Endodermal cell (in vitro differentiated cells): ENCODE data around the gene GALNT16. TPM values are rescaled to one million over a fixed set of nuclear protein-coding genes. Genes with fewer than 3 reads are reported as not detected.

Experiments used
- DNase-seq: peaks from one replicate; pipeline ENCODE4 v3.0.0-alpha.2; 2017
- H3K27ac ChIP-seq: 2 replicates; pipeline ENCODE4 v1.5.1; 2013; ENCODE audit warnings: mild to moderate bottlenecking, low read depth, low read length, moderate library complexity
- H3K27me3 ChIP-seq: 2 replicates; pipeline ENCODE4 v1.6.1; 2013; ENCODE audit warnings: mild to moderate bottlenecking, low read length, moderate library complexity; ENCODE audit not compliant: insufficient read depth, control insufficient read depth, poor library complexity, severe bottlenecking
- H3K36me3 ChIP-seq: 2 replicates; pipeline ENCODE4 v1.7.0; 2013; ENCODE audit warnings: mild to moderate bottlenecking, low read length, moderate library complexity; ENCODE audit not compliant: control insufficient read depth, insufficient read depth
- H3K4me1 ChIP-seq: one replicate; pipeline ENCODE4 v1.7.0; 2013; ENCODE audit warnings: low read length; ENCODE audit not compliant: control insufficient read depth, insufficient read depth
- H3K4me3 ChIP-seq: 2 replicates; pipeline ENCODE4 v1.5.1; 2013; ENCODE audit warnings: mild to moderate bottlenecking, low read length, moderate library complexity
- H3K9ac ChIP-seq: 2 replicates; pipeline ENCODE4 v1.6.1; 2013; ENCODE audit warnings: mild to moderate bottlenecking, low read length, moderate library complexity; ENCODE audit not compliant: poor library complexity, severe bottlenecking; ENCODE audit errors: extremely low read depth
- H3K9me3 ChIP-seq: 2 replicates; pipeline ENCODE4 v1.6.1; 2013; ENCODE audit warnings: mild to moderate bottlenecking, low read length, moderate library complexity; ENCODE audit not compliant: control insufficient read depth
- H3K27ac Mint-ChIP-seq: 2 replicates; pipeline ENCODE4 v1.8.0; 2020; ENCODE audit warnings: mixed read lengths
- H3K27me3 Mint-ChIP-seq: 2 replicates; pipeline ENCODE4 v1.8.0; 2021; ENCODE audit warnings: mild to moderate bottlenecking, mixed read lengths; ENCODE audit not compliant: insufficient read depth
- H3K36me3 Mint-ChIP-seq: 2 replicates; pipeline ENCODE4 v1.8.0; 2020; ENCODE audit warnings: low read depth, mixed read lengths
- H3K4me1 Mint-ChIP-seq: 2 replicates; pipeline ENCODE4 v1.8.0; 2020; ENCODE audit warnings: mixed read lengths
- H3K4me3 Mint-ChIP-seq: 2 replicates; pipeline ENCODE4 v1.8.0; 2020; ENCODE audit warnings: mild to moderate bottlenecking, moderate library complexity, mixed read lengths
- H3K9me3 Mint-ChIP-seq: 2 replicates; pipeline ENCODE4 v1.8.0; 2020; ENCODE audit warnings: mild to moderate bottlenecking, mixed read lengths
- WGBS, 2 experiments: methylation state at CpG; one replicate each; pipeline versions ENCODE4 v1.1.5 to v1.1.7; 2013; ENCODE audit warnings: missing lambda C conversion rate in 2 of 2, mixed read lengths in 1 of 2; ENCODE audit not compliant: insufficient coverage in 1 of 2, insufficient read length in 1 of 2; 5-methylcytosine and 5-hydroxymethylcytosine counted together
- total RNA-seq, 2 donors: library from RNA; stranded (reverse); fragmentation: NEBNext Ultra II Directional in 1 of 2; extraction: Animal tissue kit (Norgen Biotek cat#: 25700) in 1 of 2; gene quantifications; 2 replicates in 1 of 2; 3 replicates in 1 of 2; pipeline ENCODE4 v1.2.1, GENCODE V29; 2021
- TF ChIP-seq, protein P1 (sequence below): fragments of 200-600 bp; sonication (generic); conservative IDR thresholded peaks from 2 replicates; pipeline ENCODE4 v1.5.0; 2021; ENCODE audit warnings: antibody characterized with exemption, mild to moderate bottlenecking

Gene GALNT16
- total RNA-seq, 2 donors from 2014 or later, result 2.2 to 8.0 TPM

DNA sequence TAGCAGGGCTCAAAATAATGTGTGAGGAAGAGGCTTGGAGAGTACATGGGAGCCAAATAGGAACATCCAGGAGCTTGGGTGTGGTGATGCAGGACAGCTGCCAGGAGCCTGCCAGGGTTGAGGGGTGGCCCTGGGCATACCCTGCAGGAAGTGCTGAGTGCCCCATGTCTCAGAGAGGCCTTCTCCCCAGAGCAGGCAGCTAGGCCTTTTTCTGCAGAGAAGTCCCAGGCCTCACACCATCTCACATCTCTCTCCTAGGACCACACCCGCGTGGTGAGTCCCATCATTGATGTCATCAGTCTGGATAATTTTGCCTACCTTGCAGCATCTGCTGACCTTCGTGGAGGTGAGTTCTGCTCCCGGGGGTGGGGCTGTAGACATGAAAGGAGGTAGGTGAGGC lies 71.2 kb downstream of the GALNT16 start:
- H3K27ac Mint-ChIP-seq, result no peak overlapping the region
- TF ChIP-seq, protein P1, sequence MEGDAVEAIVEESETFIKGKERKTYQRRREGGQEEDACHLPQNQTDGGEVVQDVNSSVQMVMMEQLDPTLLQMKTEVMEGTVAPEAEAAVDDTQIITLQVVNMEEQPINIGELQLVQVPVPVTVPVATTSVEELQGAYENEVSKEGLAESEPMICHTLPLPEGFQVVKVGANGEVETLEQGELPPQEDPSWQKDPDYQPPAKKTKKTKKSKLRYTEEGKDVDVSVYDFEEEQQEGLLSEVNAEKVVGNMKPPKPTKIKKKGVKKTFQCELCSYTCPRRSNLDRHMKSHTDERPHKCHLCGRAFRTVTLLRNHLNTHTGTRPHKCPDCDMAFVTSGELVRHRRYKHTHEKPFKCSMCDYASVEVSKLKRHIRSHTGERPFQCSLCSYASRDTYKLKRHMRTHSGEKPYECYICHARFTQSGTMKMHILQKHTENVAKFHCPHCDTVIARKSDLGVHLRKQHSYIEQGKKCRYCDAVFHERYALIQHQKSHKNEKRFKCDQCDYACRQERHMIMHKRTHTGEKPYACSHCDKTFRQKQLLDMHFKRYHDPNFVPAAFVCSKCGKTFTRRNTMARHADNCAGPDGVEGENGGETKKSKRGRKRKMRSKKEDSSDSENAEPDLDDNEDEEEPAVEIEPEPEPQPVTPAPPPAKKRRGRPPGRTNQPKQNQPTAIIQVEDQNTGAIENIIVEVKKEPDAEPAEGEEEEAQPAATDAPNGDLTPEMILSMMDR, result no peak
- 80 to 100% methylated on average over 2 to 4 of the region's 4 CpGs for WGBS, 2 experiments

DNA sequence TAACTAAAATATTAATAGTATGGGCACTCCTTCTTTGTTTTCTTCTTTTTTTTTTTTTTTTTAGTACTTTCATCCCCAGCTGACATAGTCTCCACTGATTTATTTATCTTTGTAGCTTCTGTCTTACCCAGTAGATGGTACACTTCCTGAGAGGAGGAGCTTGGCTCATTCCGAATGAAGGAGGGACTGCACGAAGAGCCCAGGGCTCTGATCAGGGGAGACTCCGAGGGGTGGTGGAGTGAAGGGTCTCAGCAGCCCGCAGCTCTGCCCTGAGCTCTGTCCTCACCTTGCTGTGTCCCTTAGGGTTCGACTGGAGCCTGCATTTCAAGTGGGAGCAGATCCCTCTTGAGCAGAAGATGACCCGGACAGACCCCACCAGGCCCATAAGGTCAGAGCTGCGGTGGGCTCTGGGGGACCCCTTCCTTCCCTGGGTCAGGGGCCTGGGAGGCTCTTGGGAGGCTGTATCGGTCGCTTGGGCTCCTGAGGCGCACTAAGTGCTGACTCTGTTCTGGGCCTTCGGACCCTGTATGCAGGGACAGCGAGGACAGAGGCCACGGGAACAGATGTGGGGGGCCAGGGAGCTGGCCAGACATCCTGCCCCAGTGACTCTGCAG lies 72.9 kb downstream of the GALNT16 start:
- Mint-ChIP-seq H3K4me1 (no peaks in the 10 kb centered on the region), H3K4me3 (no peak overlapping the region), H3K36me3 (no peaks in the 10 kb centered on the region), H3K27ac (no peak overlapping the region), H3K9me3 (no peaks in the 10 kb centered on the region), H3K27me3 (no peaks in the 10 kb centered on the region)
- H3K4me3 ChIP-seq, result no peak overlapping the region
- 88 to 93% methylated on average over 8 to 13 of the region's 13 CpGs for WGBS, 2 experiments
- no peak overlapping the region for H3K27ac ChIP-seq
- no peak overlapping the region for H3K9ac ChIP-seq
- H3K36me3 ChIP-seq, result no peaks in the 10 kb centered on the region
- no peaks in the 10 kb centered on the region for H3K27me3 ChIP-seq
- H3K9me3 ChIP-seq, result no peaks in the 10 kb centered on the region
- no peak for DNase-seq
- H3K4me1 ChIP-seq, result no peaks in the 10 kb centered on the region
- TF ChIP-seq, protein P1, result no peak

More for the DNA sequence above, 71.2 kb downstream of the GALNT16 start:
- no peak overlapping the region for H3K4me3 ChIP-seq
- H3K9ac ChIP-seq, result no peak overlapping the region
- no peaks in the 10 kb centered on the region for H3K4me1 ChIP-seq
- Mint-ChIP-seq H3K4me3 (no peak overlapping the region), H3K4me1 (no peaks in the 10 kb centered on the region), H3K27me3 (no peaks in the 10 kb centered on the region), H3K9me3 (no peaks in the 10 kb centered on the region), H3K36me3 (no peaks in the 10 kb centered on the region)
- no peaks in the 10 kb centered on the region for H3K36me3 ChIP-seq
- no peaks in the 10 kb centered on the region for H3K27me3 ChIP-seq
- no peaks in the 10 kb centered on the region for H3K9me3 ChIP-seq
- H3K27ac ChIP-seq, result no peak overlapping the region
- DNase-seq, result no peak

DNA sequence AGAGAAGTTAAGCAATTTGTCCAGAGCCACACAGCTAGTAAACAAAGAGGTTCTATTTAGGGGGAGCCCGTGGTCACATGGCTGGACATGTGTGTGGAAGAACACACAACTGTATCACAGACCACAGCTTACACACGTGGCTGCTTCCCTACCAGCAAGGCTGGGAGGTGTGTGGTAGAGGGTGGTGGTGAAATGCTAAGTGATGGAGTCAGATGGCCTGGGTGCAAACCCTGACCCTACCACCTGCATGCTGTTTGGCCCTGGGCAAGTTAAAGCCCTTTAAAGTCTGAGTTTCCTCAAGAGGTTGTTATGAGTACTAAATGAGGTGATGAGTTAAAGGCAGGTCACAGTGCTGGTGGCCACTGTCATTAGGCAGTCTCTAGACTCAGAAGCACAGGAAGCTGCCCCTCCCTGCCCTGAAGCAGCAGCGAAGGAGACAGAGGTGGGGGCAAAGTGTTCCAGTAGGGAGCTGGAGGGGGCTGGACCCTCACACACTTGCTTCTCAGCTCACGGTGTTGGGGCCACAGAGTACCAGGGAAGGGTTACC lies 73.9 kb downstream of the GALNT16 start:
- Histone ChIP-seq H3K27ac (no peak overlapping the region), H3K4me3 (no peak overlapping the region), H3K4me1 (no peaks in the 10 kb centered on the region), H3K9me3 (no peaks in the 10 kb centered on the region), H3K36me3 (no peaks in the 10 kb centered on the region), H3K9ac (no peak overlapping the region), H3K27me3 (no peaks in the 10 kb centered on the region)
- Mint-ChIP-seq H3K4me3 (no peak overlapping the region), H3K36me3 (no peaks in the 10 kb centered on the region), H3K27me3 (no peaks in the 10 kb centered on the region), H3K27ac (no peak overlapping the region), H3K4me1 (no peaks in the 10 kb centered on the region), H3K9me3 (no peaks in the 10 kb centered on the region)
- WGBS, 2 experiments, result 85 to 100% methylated on average over 1 to 4 of the region's 4 CpGs
- TF ChIP-seq, protein P1, result no peak
- DNase-seq, result no peak
